Measurements from ENCODE around the gene LGR4. TPM values are rescaled to one million over a fixed set of nuclear protein-coding genes. Genes with fewer than 3 reads are reported as not detected.

LGR4 gene
- total RNA-seq, 1 donor from 2014 or later, result 22.8 TPM

GRCh38 chr11:27482793-27483192 lies 10.2 kb upstream of the LGR4 start:
- no peak for ATAC-seq

- ATAC-seq, result no peak
Observed at GRCh38 chr11:27481992-27482391, 9.4 kb upstream of the LGR4 start.

- ATAC-seq, result no peak
Observed at GRCh38 chr11:27477831-27478230, 5.2 kb upstream of the LGR4 start.

GRCh38 chr11:27477243-27477642 lies 4.7 kb upstream of the LGR4 start:
- no peak for ATAC-seq

- ATAC-seq, result no peak
Observed at GRCh38 chr11:27475622-27476021, 3.0 kb upstream of the LGR4 start.

GRCh38 chr11:27473017-27473406 lies 422 bp upstream of the LGR4 start:
- ATAC-seq, result no peak

- peak; percentile 43 for ATAC-seq
Observed at GRCh38 chr11:27471589-27472397, 797 bp downstream of the LGR4 start.

GRCh38 chr11:27470826-27471588 lies 1.6 kb downstream of the LGR4 start:
- ATAC-seq, result no peak

GRCh38 chr11:27470166-27470565 lies 2.4 kb downstream of the LGR4 start:
- ATAC-seq, result no peak

GRCh38 chr11:27468995-27469695 lies 3.4 kb downstream of the LGR4 start:
- peak; percentile 53 for ATAC-seq

- peak; percentile 57 for ATAC-seq
Observed at GRCh38 chr11:27468209-27468994, 4.2 kb downstream of the LGR4 start.

GRCh38 chr11:27467181-27467913 lies 5.2 kb downstream of the LGR4 start:
- ATAC-seq, result no peak

GRCh38 chr11:27466363-27466762 lies 6.2 kb downstream of the LGR4 start:
- peak; percentile 57 for ATAC-seq

GRCh38 chr11:27465629-27466028 lies 7.0 kb downstream of the LGR4 start:
- no peak for ATAC-seq

- ATAC-seq, result no peak
Observed at GRCh38 chr11:27464909-27465308, 7.7 kb downstream of the LGR4 start.

- peak; percentile 68 for ATAC-seq
Observed at GRCh38 chr11:27464289-27464696, 8.3 kb downstream of the LGR4 start.

GRCh38 chr11:27462543-27462942 lies 10.0 kb downstream of the LGR4 start:
- no peak for ATAC-seq

- no peak for ATAC-seq
Observed at GRCh38 chr11:27460158-27460978, 12.2 kb downstream of the LGR4 start.

GRCh38 chr11:27459191-27459590 lies 13.4 kb downstream of the LGR4 start:
- ATAC-seq, result no peak

GRCh38 chr11:27458182-27458581 lies 14.4 kb downstream of the LGR4 start:
- ATAC-seq, result no peak

GRCh38 chr11:27456795-27457329 lies 15.7 kb downstream of the LGR4 start:
- ATAC-seq, result no peak
